Activated CD8-positive, alpha-beta memory T cell treated with anti-CD3 and anti-CD28 coated beads, Interleukin-2, amount 10 ng/mL, durations not matched to agents 7 days and 5 days (primary cell): Measurements from ENCODE around the gene ERN2. TPM values are rescaled to one million over a fixed set of nuclear protein-coding genes. Genes with fewer than 3 reads are reported as not detected.
A peak's percentile ranks its signal among the peaks of the same experiment; 100 is the strongest.

Experiments
- ATAC-seq: fragments of 150-1000 bp; cut with Tn5 transposase; one replicate; pipeline ENCODE4 v1.10.0; 2021; ENCODE audit warnings: moderate library complexity
- CTCF ChIA-PET: fragments of 350-600 bp; sonication (Branson Sonifier 250); formaldehyde crosslinking; loops from one replicate; lab custom pipeline; 2021; ENCODE audit warnings: antibody characterized with exemption; lab: Charles Lee
- DNase-seq: peaks from one replicate; pipeline ENCODE4 v3.0.0-alpha.2; 2020
- H3K27ac Mint-ChIP-seq: one replicate; pipeline ENCODE4 v1.8.0; 2021; ENCODE audit warnings: mild to moderate bottlenecking, mixed read lengths
- H3K27me3 Mint-ChIP-seq: one replicate; pipeline ENCODE4 v1.8.0; 2021; ENCODE audit warnings: mixed read lengths
- H3K36me3 Mint-ChIP-seq: one replicate; pipeline ENCODE4 v1.8.0; 2021; ENCODE audit warnings: mild to moderate bottlenecking, mixed read lengths
- H3K4me1 Mint-ChIP-seq: one replicate; pipeline ENCODE4 v1.8.0; 2021; ENCODE audit warnings: mixed read lengths
- H3K4me3 Mint-ChIP-seq: one replicate; pipeline ENCODE4 v1.8.0; 2021; ENCODE audit warnings: mild to moderate bottlenecking, moderate library complexity, mixed read lengths
- H3K9me3 Mint-ChIP-seq: one replicate; pipeline ENCODE4 v1.8.0; 2022; ENCODE audit warnings: low read depth, mixed read lengths
- total RNA-seq, 2 experiments: library from RNA; stranded (reverse); gene quantifications; one replicate each; pipeline ENCODE4 v1.2.3, GENCODE V29; 2021

ERN2 gene
- total RNA-seq, 2 experiments from 2014 or later: not detected

- no peak for DNase-seq
- Mint-ChIP-seq H3K9me3 (no peaks in the 10 kb centered on the region), H3K4me3 (no peak overlapping the region), H3K27ac (no peak overlapping the region), H3K27me3 (no peaks in the 10 kb centered on the region), H3K36me3 (peaks cover 50% of the 10 kb centered on the region), H3K4me1 (peaks cover 2% of the 10 kb centered on the region)
- CTCF ChIA-PET: no interaction called here
- no peak for ATAC-seq
These were observed 22.1 kb downstream of the ERN2 start for GRCh38 chr16:23690771-23691482.

GRCh38 chr16:23689442-23690187, 23.4 kb downstream of the ERN2 start:
- no peaks in the 10 kb centered on the region for H3K9me3 Mint-ChIP-seq
- CTCF ChIA-PET: interaction anchor here (1.2 kb wide), 1 partner anchor 19 kb away, joined by 3 read pairs; no protein-coding TSS in a partner anchor
- H3K4me3 Mint-ChIP-seq: no peak overlapping the region
- DNase-seq (no peak), ATAC-seq (no peak)
- no peak overlapping the region for H3K27ac Mint-ChIP-seq
- peaks cover 58% of the 10 kb centered on the region for H3K36me3 Mint-ChIP-seq
- no peaks in the 10 kb centered on the region for H3K27me3 Mint-ChIP-seq
- H3K4me1 Mint-ChIP-seq: peaks cover 5% of the 10 kb centered on the region

- no peak for ATAC-seq
- CTCF ChIA-PET: interaction anchor here (0.9 kb wide), 1 partner anchor 8 kb away, joined by 5 read pairs; no protein-coding TSS in a partner anchor
- no peak for DNase-seq
- no peak overlapping the region for H3K27ac Mint-ChIP-seq
- H3K27me3 Mint-ChIP-seq: no peaks in the 10 kb centered on the region
- H3K4me3 Mint-ChIP-seq: no peak overlapping the region
- H3K9me3 Mint-ChIP-seq: no peaks in the 10 kb centered on the region
- H3K36me3 Mint-ChIP-seq: peaks cover 75% of the 10 kb centered on the region
- peaks cover 6% of the 10 kb centered on the region for H3K4me1 Mint-ChIP-seq
These were observed 25.8 kb downstream of the ERN2 start for GRCh38 chr16:23687034-23687808.

GRCh38 chr16:23683487-23683886, 29.5 kb downstream of the ERN2 start:
- no peaks in the 10 kb centered on the region for H3K9me3 Mint-ChIP-seq
- H3K36me3 Mint-ChIP-seq: peaks cover 73% of the 10 kb centered on the region
- ATAC-seq (no peak), DNase-seq (no peak)
- no peaks in the 10 kb centered on the region for H3K27me3 Mint-ChIP-seq
- H3K4me1 Mint-ChIP-seq: peaks cover 28% of the 10 kb centered on the region
- CTCF ChIA-PET: interaction anchor here (1.2 kb wide), 1 partner anchor 327 kb away, joined by 4 read pairs; no protein-coding TSS in a partner anchor
- no peak overlapping the region for H3K4me3 Mint-ChIP-seq
- peak overlapping the region; percentile 32 for H3K27ac Mint-ChIP-seq

GRCh38 chr16:23682181-23682580, 30.8 kb downstream of the ERN2 start:
- H3K4me3 Mint-ChIP-seq: no peak overlapping the region
- H3K36me3 Mint-ChIP-seq: peaks cover 60% of the 10 kb centered on the region
- no peaks in the 10 kb centered on the region for H3K9me3 Mint-ChIP-seq
- peaks cover 34% of the 10 kb centered on the region for H3K4me1 Mint-ChIP-seq
- ATAC-seq (no peak), DNase-seq (no peak)
- H3K27ac Mint-ChIP-seq: no peak overlapping the region
- CTCF ChIA-PET: no interaction called here
- no peaks in the 10 kb centered on the region for H3K27me3 Mint-ChIP-seq

- CTCF ChIA-PET: interaction anchor here (1.6 to 2.0 kb wide), 4 partner anchors 10 to 83 kb away, joined by 5 to 7 read pairs (median 6); no protein-coding TSS in a partner anchor
- H3K4me3 Mint-ChIP-seq: peak overlapping the region; percentile 97
- peaks cover 49% of the 10 kb centered on the region for H3K36me3 Mint-ChIP-seq
- H3K27me3 Mint-ChIP-seq: no peaks in the 10 kb centered on the region
- H3K27ac Mint-ChIP-seq: peak overlapping the region; percentile 83
- H3K9me3 Mint-ChIP-seq: no peaks in the 10 kb centered on the region
- peaks cover 29% of the 10 kb centered on the region for H3K4me1 Mint-ChIP-seq
- no peak for ATAC-seq
- no peak for DNase-seq
These were observed 33.1 kb downstream of the ERN2 start for GRCh38 chr16:23679986-23680336.

GRCh38 chr16:23679274-23679985, 33.6 kb downstream of the ERN2 start:
- Mint-ChIP-seq H3K27ac (peak overlapping the region; percentile 83), H3K36me3 (peaks cover 49% of the 10 kb centered on the region), H3K4me3 (peak overlapping the region; percentile 97), H3K9me3 (no peaks in the 10 kb centered on the region), H3K4me1 (peaks cover 29% of the 10 kb centered on the region), H3K27me3 (no peaks in the 10 kb centered on the region)
- CTCF ChIA-PET: interaction anchor here (0.9 to 2.0 kb wide), 5 partner anchors 10 to 121 kb away, joined by 3 to 7 read pairs (median 5); no protein-coding TSS in a partner anchor
- DNase-seq: peak; percentile 51
- no peak for ATAC-seq

GRCh38 chr16:23678430-23679273, 34.4 kb downstream of the ERN2 start, which contains the start of gene PLK1:
PLK1 (plus strand) TSS chr16:23678889; CDS start chr16:23678933, 44 bp downstream.
- DNase-seq (peak; percentile 92), ATAC-seq (peak; percentile 99)
- Mint-ChIP-seq H3K4me3 (peak within 1 kb of the TSS; percentile 97), H3K27ac (peak within 1 kb of the TSS; percentile 83), H3K9me3 (no peaks in the 10 kb centered on the region), H3K27me3 (no peaks in the 10 kb centered on the region), H3K4me1 (peaks cover 29% of the 10 kb centered on the region), H3K36me3 (peaks cover 42% of the 10 kb centered on the region)
- CTCF ChIA-PET: interaction anchor here (0.9 to 2.0 kb wide), 6 partner anchors 14 to 332 kb away, joined by 3 to 7 read pairs (median 5); no protein-coding TSS in a partner anchor

GRCh38 chr16:23676924-23677480, 36.0 kb downstream of the ERN2 start:
- H3K36me3 Mint-ChIP-seq: peaks cover 34% of the 10 kb centered on the region
- DNase-seq: no peak
- ATAC-seq: no peak
- CTCF ChIA-PET: interaction anchor here (1.0 to 1.8 kb wide), 5 partner anchors 80 to 333 kb away, joined by 3 to 5 read pairs (median 3); no protein-coding TSS in a partner anchor
- H3K27me3 Mint-ChIP-seq: no peaks in the 10 kb centered on the region
- H3K27ac Mint-ChIP-seq: no peak overlapping the region
- no peaks in the 10 kb centered on the region for H3K9me3 Mint-ChIP-seq
- peaks cover 26% of the 10 kb centered on the region for H3K4me1 Mint-ChIP-seq
- no peak overlapping the region for H3K4me3 Mint-ChIP-seq

GRCh38 chr16:23673971-23674614, 38.9 kb downstream of the ERN2 start:
- no peak for DNase-seq
- ATAC-seq: no peak
- Mint-ChIP-seq H3K27me3 (no peaks in the 10 kb centered on the region), H3K4me1 (peaks cover 33% of the 10 kb centered on the region), H3K27ac (no peak overlapping the region), H3K9me3 (no peaks in the 10 kb centered on the region), H3K36me3 (peaks cover 32% of the 10 kb centered on the region), H3K4me3 (no peak overlapping the region)
- CTCF ChIA-PET: interaction anchor here (1.3 kb wide), 1 partner anchor 77 kb away, joined by 3 read pairs; no protein-coding TSS in a partner anchor

- peak overlapping the region; percentile 41 for H3K27ac Mint-ChIP-seq
These were observed 42.8 kb downstream of the ERN2 start for GRCh38 chr16:23670137-23670776.

More at GRCh38 chr16:23670137-23670776, 42.8 kb downstream of the ERN2 start:
- Mint-ChIP-seq H3K36me3 (peaks cover 62% of the 10 kb centered on the region), H3K9me3 (no peaks in the 10 kb centered on the region), H3K4me1 (peaks cover 39% of the 10 kb centered on the region), H3K4me3 (no peak overlapping the region), H3K27me3 (no peaks in the 10 kb centered on the region)
- DNase-seq: peak; percentile 93
- CTCF ChIA-PET: interaction anchor here (1.0 to 1.7 kb wide), 3 partner anchors 10 to 340 kb away, joined by 3 to 5 read pairs (median 3); no protein-coding TSS in a partner anchor
- ATAC-seq: peak; percentile 99
